HepG2 (cell line): Measurements from ENCODE around the gene MAPKAPK3. TPM values are rescaled to one million over a fixed set of nuclear protein-coding genes. Genes with fewer than 3 reads are reported as not detected.

ENCODE experiments used
- ATAC-seq: fragments of 200-7000 bp; cut with Tn5 transposase; 3 replicates; pipeline ENCODE4 v1.9.1; 2020; ENCODE audit warnings: mild to moderate bottlenecking, moderate library complexity
- BruUV-seq: library from RNA; stranded (reverse); fragments of 400-500 nt; replicated peaks from 2 replicates; lab custom pipeline; 2021; lab: Mats Ljungman, UMichigan
- CTCF ChIA-PET: fragments of 300-600 bp; formaldehyde crosslinking; extraction: SDS; loops from one replicate; lab custom pipeline; 2021; ENCODE audit warnings: low total read pairs, inconsistent platforms, low intra/inter-chr PET ratio; lab: Yijun Ruan, JAX
- POLR2A ChIA-PET: fragments of 350-600 bp; sonication (Branson Sonifier 250); formaldehyde crosslinking; loops from one replicate; lab custom pipeline; 2020; ENCODE audit warnings: antibody characterized with exemption, inconsistent platforms; lab: Yijun Ruan, JAX
- DNase-seq: peaks from one replicate; pipeline ENCODE4 v3.0.0-alpha.2; 2015; ENCODE audit warnings: low spot score
- FAIRE-seq: peaks from 3 replicates; lab custom pipeline; 2011; peaks lifted over from hg19 to GRCh38; lab: Jason Lieb, UNC
- H2AFZ ChIP-seq: one replicate; pipeline ENCODE4 v1.6.1; 2011; ENCODE audit warnings: low read length, inconsistent platforms
- H3K27ac ChIP-seq: fragments of 300-600 bp; 3 replicates; pipeline ENCODE4 v1.8.0; 2011; ENCODE audit warnings: mixed run types, mild to moderate bottlenecking, mixed read lengths, low read length, inconsistent platforms; ENCODE audit not compliant: insufficient read depth; ENCODE audit errors: extremely low read length
- H3K27me3 ChIP-seq, 2 experiments: fragments of 200-600 bp in 1 of 2; 2 replicates in 1 of 2; 3 replicates in 1 of 2; pipeline versions ENCODE4 v1.6.0 to v1.8.0; 2011; ENCODE audit warnings: low read length in 2 of 2, mild to moderate bottlenecking in 2 of 2, moderate library complexity in 2 of 2, inconsistent platforms in 1 of 2; ENCODE audit not compliant: insufficient read depth in 2 of 2, control insufficient read depth in 1 of 2
- H3K36me3 ChIP-seq, 2 experiments: fragments of 200-600 bp in 1 of 2; replicated peaks in 1 of 2; 2 replicates in 1 of 2; 3 replicates in 1 of 2; pipeline versions ENCODE4 v1.5.1 to v1.8.0; 2011; ENCODE audit warnings: low read length in 2 of 2, inconsistent platforms in 1 of 2; ENCODE audit not compliant: insufficient read depth in 2 of 2, control insufficient read depth in 1 of 2
- H3K4me1 ChIP-seq: 2 replicates; pipeline ENCODE4 v1.5.1; 2012; ENCODE audit warnings: low read length, inconsistent platforms; ENCODE audit not compliant: insufficient read depth
- H3K4me2 ChIP-seq: 2 replicates; pipeline ENCODE4 v1.6.0; 2011; ENCODE audit warnings: low read depth, low read length, inconsistent platforms
- H3K4me3 ChIP-seq, 3 experiments: fragments of 200-600 bp in 1 of 3; sonication (generic), shearing (Covaris generic) in 1 of 3; replicated peaks in 1 of 3; 2 replicates each; pipeline ENCODE4 v1.5.1; 2011 to 2016; ENCODE audit warnings: low read length in 3 of 3, inconsistent platforms in 2 of 3, low read depth in 2 of 3, mild to moderate bottlenecking in 2 of 3, control low read depth in 1 of 3, mixed read lengths in 1 of 3; ENCODE audit not compliant: insufficient read depth in 1 of 3
- H3K79me2 ChIP-seq: one replicate; pipeline ENCODE4 v1.6.1; 2011; ENCODE audit warnings: low read length, inconsistent platforms; ENCODE audit not compliant: insufficient read depth
- H3K9ac ChIP-seq: 2 replicates; pipeline ENCODE4 v1.6.0; 2011; ENCODE audit warnings: mild to moderate bottlenecking, low read depth, low read length, inconsistent platforms; ENCODE audit not compliant: insufficient read depth
- H3K9me3 ChIP-seq: 2 replicates; pipeline ENCODE4 v1.5.1; 2012; ENCODE audit warnings: mild to moderate bottlenecking, low read length
- H4K20me1 ChIP-seq: 2 replicates; pipeline ENCODE4 v1.6.0; 2011; ENCODE audit warnings: inconsistent platforms, mild to moderate bottlenecking, low read length, moderate library complexity; ENCODE audit not compliant: insufficient read depth
- MTA1 ChIP-seq: sonication (generic); formaldehyde crosslinking; IDR thresholded peaks from 2 replicates; pipeline ENCODE4 v1.4.0; 2020; ENCODE audit warnings: missing genetic modification reagents, mild to moderate bottlenecking, borderline replicate concordance
- RARA ChIP-seq: IDR thresholded peaks from 2 replicates; pipeline ENCODE4 v1.6.1; 2016; ENCODE audit warnings: missing genetic modification reagents, missing compliant biosample characterization
- RFX1 ChIP-seq: fragments of 450-650 bp; IDR thresholded peaks from 2 replicates; pipeline ENCODE4 v1.6.1; 2017
- SALL1 ChIP-seq: sonication (generic); formaldehyde crosslinking; IDR thresholded peaks from 2 replicates; pipeline ENCODE4 v1.8.0; 2022; ENCODE audit warnings: mild to moderate bottlenecking, missing genetic modification reagents
- ZBTB14 ChIP-seq: sonication (generic); formaldehyde crosslinking; IDR thresholded peaks from 2 replicates; pipeline ENCODE4 v1.4.0; 2020; ENCODE audit warnings: missing genetic modification reagents
- ZMYM4 ChIP-seq: sonication (generic); formaldehyde crosslinking; IDR thresholded peaks from 2 replicates; pipeline ENCODE4 v1.8.1; 2023; ENCODE audit warnings: mild to moderate bottlenecking, missing genetic modification reagents
- ZNF609 ChIP-seq: sonication (generic); formaldehyde crosslinking; IDR thresholded peaks from 2 replicates; pipeline ENCODE4 v1.4.0; 2020; ENCODE audit warnings: mild to moderate bottlenecking, missing genetic modification reagents, borderline replicate concordance
- ZNF687 ChIP-seq: sonication (generic); formaldehyde crosslinking; IDR thresholded peaks from 2 replicates; pipeline ENCODE4 v1.5.1; 2020; ENCODE audit warnings: mild to moderate bottlenecking, missing genetic modification reagents, moderate library complexity
- ZNF782 ChIP-seq: sonication (generic); formaldehyde crosslinking; IDR thresholded peaks from 2 replicates; pipeline ENCODE4 v1.4.0; 2020; ENCODE audit warnings: missing genetic modification reagents, mild to moderate bottlenecking, borderline replicate concordance
- ZNF839 ChIP-seq: sonication (generic); formaldehyde crosslinking; IDR thresholded peaks from 2 replicates; pipeline ENCODE4 v1.4.0; 2020; ENCODE audit warnings: missing genetic modification reagents, mild to moderate bottlenecking, borderline replicate concordance
- ZNF883 ChIP-seq: sonication (generic); formaldehyde crosslinking; IDR thresholded peaks from 2 replicates; pipeline ENCODE4 v1.5.1; 2020; ENCODE audit warnings: mild to moderate bottlenecking, missing genetic modification reagents; ENCODE audit errors: not compliant biosample characterization
- WGBS: methylation state at CpG from one replicate; pipeline ENCODE4 v1.1.6; 2017; ENCODE audit warnings: low lambda C conversion rate; 5-methylcytosine and 5-hydroxymethylcytosine counted together
- in situ Hi-C: cut with HindIII; loops from 2 replicates; pipeline ENCODE4 v1.10.0; 2017; ENCODE audit warnings: low pct_unique_long_range_greater_than_20kb; ENCODE audit not compliant: extremely low pct_ligation_motif_present
- intact Hi-C: fragments of 100-400 bp; cut with micrococcal nuclease; formaldehyde crosslinking; loops from one replicate; pipeline ENCODE4 v1.10.0; 2022; ENCODE audit not compliant: unreplicated experiment
- polyA plus RNA-seq, 8 experiments: library from polyadenylated mRNA; depleted of rRNA in 3 of 8; stranded (reverse) in 7 of 8; unstranded in 1 of 8; fragments of >200 nt; fragmentation: Illumina TruSeq in 4 of 8; extraction: Trizol in 4 of 8; gene quantifications; 2 replicates each; pipeline versions ENCODE4 v1.2.1 to v1.2.3, GENCODE V29; 2011 to 2016; ENCODE audit warnings: low read depth in 4 of 8, missing spikeins in 1 of 8, mixed read lengths in 1 of 8; ENCODE audit not compliant: insufficient read depth in 1 of 8
- total RNA-seq, 5 experiments: library from RNA; depleted of rRNA; stranded (reverse); fragments of >200 nt; fragmentation: Illumina TruSeq; extraction: Trizol; gene quantifications; 2 replicates each; pipeline ENCODE4 v1.2.3, GENCODE V29; 2016; ENCODE audit warnings: low read depth in 1 of 5

The MAPKAPK3 gene
- total and polyA plus RNA-seq, 2 of the 13 experiments (the other 11 are each of a cell fraction or from before 2014, with no cell fraction given) = 39.9 to 41.2 TPM

- TF ChIP-seq RARA (CRISPR knock-in tag) = 0 out of 2 replicates have a peak, but pooled peaks have one; percentile 5
These were observed 17.7 kb upstream of the MAPKAPK3 start (continued) for GRCh38 chr3:50599115-50599715.

DNA sequence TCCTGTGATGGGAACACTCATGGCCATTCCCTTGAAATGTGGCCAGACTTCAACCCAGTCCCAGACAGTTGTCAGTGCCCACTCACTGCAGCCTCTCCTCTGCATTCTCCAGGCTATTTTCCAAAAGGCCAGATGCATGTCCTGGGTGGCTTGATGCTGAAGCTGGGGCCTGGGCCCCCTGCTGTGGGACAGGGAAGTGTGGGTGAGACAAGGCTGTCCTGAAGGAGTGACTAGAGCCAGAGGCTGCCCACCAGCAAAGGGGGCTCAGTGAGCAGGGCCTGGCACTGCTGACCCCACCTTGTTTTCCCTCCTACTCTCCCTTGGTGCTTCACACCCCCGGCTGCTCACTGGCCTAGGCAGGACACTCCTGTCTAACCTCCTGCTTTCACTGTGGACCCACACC lies 17.2 kb upstream of the MAPKAPK3 start:
- no TSS peak for BruUV-seq
- no peak overlapping the region for H3K4me3 ChIP-seq
- H3K36me3 ChIP-seq = no peaks in the 10 kb centered on the region
- no peak for ATAC-seq
- H3K27me3 ChIP-seq = no peaks in the 10 kb centered on the region
- H3K27ac ChIP-seq = peak overlapping the region; percentile 97
- H3K4me2 ChIP-seq = peak overlapping the region; percentile 98
- H4K20me1 ChIP-seq = no peaks in the 10 kb centered on the region
- FAIRE-seq = no peak
- WGBS = 88% methylated on average over 1 of the region's 1 CpG
- H3K79me2 ChIP-seq = no peaks in the 10 kb centered on the region
- DNase-seq = no peak
- H2AFZ ChIP-seq = no peak overlapping the region
- peak overlapping the region; percentile 12; the same call in 1 of the 2 replicates for H3K9ac ChIP-seq
- no peaks in the 10 kb centered on the region for H3K9me3 ChIP-seq
- H3K4me1 ChIP-seq = peaks cover 73% of the 10 kb centered on the region
- in situ Hi-C loops (no loop called here), intact Hi-C loops (no loop called here)
- CTCF ChIA-PET = no interaction called here
- POLR2A ChIA-PET = interaction anchor here (1.7 to 4.7 kb wide), 6 partner anchors 9 to 17 kb away, joined by 7 to 176 read pairs (median 22); partner anchors contain the start of genes CISH and MAPKAPK3
- TF ChIP-seq ZNF609 (CRISPR knock-in tag) (0 out of 2 replicates have a peak, but pooled peaks have one; percentile 40), ZNF687 (peak; percentile 45), ZNF883 (CRISPR knock-in tag) (peak; percentile 25), ZBTB14 (no peak), ZNF839 (peak; percentile 12; the same call in 1 of the 2 replicates), ZNF782 (CRISPR knock-in tag) (0 out of 2 replicates have a peak, but pooled peaks have one; percentile 61), SALL1 (CRISPR knock-in tag) (no peak), RFX1 (no peak), ZMYM4 (peak; percentile 33; the same call in 1 of the 2 replicates), MTA1 (CRISPR knock-in tag) (0 out of 2 replicates have a peak, but pooled peaks have one; percentile 3)
